Aorta (tissue), 5 donors: ENCODE measurements around the gene FRA10AC1. TPM values are rescaled to one million over a fixed set of nuclear protein-coding genes. Genes with fewer than 3 reads are reported as not detected.

Experiments used
- ATAC-seq: fragments of 200-7000 bp; cut with Tn5 transposase; one replicate; pipeline ENCODE4 v1.9.1; 2022; ENCODE audit warnings: moderate library complexity; ENCODE audit not compliant: low FRiP score
- DNase-seq, 2 donors: peaks; one replicate each; pipeline ENCODE4 v3.0.0-alpha.2; 2020
- H3K27ac ChIP-seq, 2 donors: one replicate each; pipeline ENCODE4 v1.5.1; 2013; ENCODE audit warnings: low read length in 2 of 2, mild to moderate bottlenecking in 2 of 2, moderate library complexity in 2 of 2, control low read depth in 1 of 2, inconsistent platforms in 1 of 2, low read depth in 1 of 2
- H3K27me3 ChIP-seq, 2 donors: one replicate each; pipeline ENCODE4 v1.6.1; 2013; ENCODE audit warnings: control low read depth in 1 of 2, low read length in 1 of 2, mild to moderate bottlenecking in 1 of 2, moderate library complexity in 1 of 2; ENCODE audit not compliant: insufficient read depth in 2 of 2, control insufficient read depth in 1 of 2
- H3K36me3 ChIP-seq, 2 donors: one replicate each; pipeline ENCODE4 v1.6.1; 2013; ENCODE audit warnings: control low read depth in 1 of 2, low read length in 1 of 2, mild to moderate bottlenecking in 1 of 2; ENCODE audit not compliant: insufficient read depth in 2 of 2, control insufficient read depth in 1 of 2
- H3K4me1 ChIP-seq, 2 donors: one replicate each; pipeline ENCODE4 v1.6.1; 2013; ENCODE audit warnings: low read length in 2 of 2, control low read depth in 1 of 2, mild to moderate bottlenecking in 1 of 2, moderate library complexity in 1 of 2; ENCODE audit not compliant: insufficient read depth in 2 of 2, control insufficient read depth in 1 of 2
- H3K4me3 ChIP-seq, 2 donors: one replicate each; pipeline ENCODE4 v1.5.1; 2013; ENCODE audit warnings: low read length in 2 of 2, control low read depth in 1 of 2, mild to moderate bottlenecking in 1 of 2
- H3K9me3 ChIP-seq: one replicate; pipeline ENCODE4 v1.6.1; 2013; ENCODE audit warnings: mild to moderate bottlenecking, low read length; ENCODE audit not compliant: control insufficient read depth
- WGBS, 2 donors: extraction: QIAGEN DNeasy Blood & Tissue Kit; methylation state at CpG; one replicate each; pipeline ENCODE4 v1.1.7; 2013; 5-methylcytosine and 5-hydroxymethylcytosine counted together
- intact Hi-C, 2 donors: fragments of 100-400 bp; cut with DNase I; formaldehyde crosslinking; loops; one replicate each; pipeline versions ENCODE4 v1.14.2 to v1.15.0; 2022
- polyA plus RNA-seq, 2 donors: library from polyadenylated mRNA; stranded (reverse); fragments of 200-250 nt; gene quantifications; one replicate each; pipeline ENCODE4 v1.2.3, GENCODE V29; 2013
- total RNA-seq, 2 donors: library from RNA; stranded (reverse); fragmentation: NEBNext Ultra II Directional; extraction: Animal tissue kit (Norgen Biotek cat#: 25700); gene quantifications; one replicate each; pipeline ENCODE4 v1.2.1, GENCODE V29; 2021
- donor health status: healthy with polysubstance abuse.
- donor health status: Bipolar disorder and iron deficiency.
- donor health status: DM: no; HTN: no; CAD: no.
- donor health status: DM: no; HTN: no; CAD: no.
- donor health status: DM: yes; HTN: yes; CAD: no.

FRA10AC1 gene
- total and polyA plus RNA-seq, 4 donors: 15.0 to 32.5 (median 20.4) TPM

GRCh38 chr10:93726024-93726423, 23.6 kb upstream of the FRA10AC1 start:
- H3K27ac ChIP-seq: no peak overlapping the region
- no peak overlapping the region for H3K4me3 ChIP-seq
- 76 to 85% methylated on average over 1 of the region's 1 CpG for WGBS, 2 donors
- ATAC-seq (no peak), DNase-seq (no peak)
- no peaks in the 10 kb centered on the region for H3K4me1 ChIP-seq
- intact Hi-C loops: no loop called here
- no peaks in the 10 kb centered on the region for H3K27me3 ChIP-seq
- H3K9me3 ChIP-seq: no peaks in the 10 kb centered on the region
- no peaks in the 10 kb centered on the region for H3K36me3 ChIP-seq

DNA sequence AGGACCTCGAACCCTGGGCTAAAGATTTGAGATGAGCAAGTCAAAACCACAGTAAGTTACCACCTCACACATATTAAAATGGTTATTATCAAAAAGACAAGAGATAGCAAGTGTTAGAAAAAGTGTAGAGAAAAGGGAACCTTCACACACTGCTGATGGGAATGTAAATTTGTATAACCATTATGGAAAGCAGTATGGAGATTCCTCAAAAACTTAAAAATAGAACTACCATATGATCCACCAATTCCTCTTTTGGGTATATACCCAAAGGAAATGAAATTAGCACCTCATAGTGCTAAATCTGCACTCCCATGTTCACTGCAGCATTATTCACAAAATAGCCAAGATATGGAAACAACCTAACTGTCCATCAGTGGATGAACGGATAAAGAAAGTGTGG, 20.8 kb upstream of the FRA10AC1 start:
- WGBS, 2 donors: 81 to 82% methylated on average over 2 of the region's 2 CpGs
- H3K36me3 ChIP-seq: no peaks in the 10 kb centered on the region

GRCh38 chr10:93722550-93722949, 20.2 kb upstream of the FRA10AC1 start:
- no peak overlapping the region for H3K27ac ChIP-seq
- ATAC-seq (no peak), DNase-seq (no peak)
- no peak overlapping the region for H3K4me3 ChIP-seq
- intact Hi-C loops: no loop called here
- H3K36me3 ChIP-seq: no peaks in the 10 kb centered on the region
- no peaks in the 10 kb centered on the region for H3K9me3 ChIP-seq
- no peaks in the 10 kb centered on the region for H3K27me3 ChIP-seq
- H3K4me1 ChIP-seq: no peaks in the 10 kb centered on the region

More for the DNA sequence above, 20.8 kb upstream of the FRA10AC1 start:
- ATAC-seq (no peak), DNase-seq (no peak)
- Histone ChIP-seq H3K9me3 (no peaks in the 10 kb centered on the region), H3K4me1 (no peaks in the 10 kb centered on the region), H3K4me3 (no peak overlapping the region), H3K27ac (no peak overlapping the region), H3K27me3 (no peaks in the 10 kb centered on the region)
- intact Hi-C loops: no loop called here

GRCh38 chr10:93719901-93720300, 17.5 kb upstream of the FRA10AC1 start:
- WGBS, 2 donors: 35 to 46% methylated on average over 3 of the region's 3 CpGs
- H3K4me3 ChIP-seq: no peak overlapping the region
- H3K36me3 ChIP-seq: no peaks in the 10 kb centered on the region
- ATAC-seq (no peak), DNase-seq (no peak)
- no peaks in the 10 kb centered on the region for H3K27me3 ChIP-seq
- H3K27ac ChIP-seq: no peak overlapping the region
- no peaks in the 10 kb centered on the region for H3K4me1 ChIP-seq
- H3K9me3 ChIP-seq: no peaks in the 10 kb centered on the region
- intact Hi-C loops: no loop called here

DNA sequence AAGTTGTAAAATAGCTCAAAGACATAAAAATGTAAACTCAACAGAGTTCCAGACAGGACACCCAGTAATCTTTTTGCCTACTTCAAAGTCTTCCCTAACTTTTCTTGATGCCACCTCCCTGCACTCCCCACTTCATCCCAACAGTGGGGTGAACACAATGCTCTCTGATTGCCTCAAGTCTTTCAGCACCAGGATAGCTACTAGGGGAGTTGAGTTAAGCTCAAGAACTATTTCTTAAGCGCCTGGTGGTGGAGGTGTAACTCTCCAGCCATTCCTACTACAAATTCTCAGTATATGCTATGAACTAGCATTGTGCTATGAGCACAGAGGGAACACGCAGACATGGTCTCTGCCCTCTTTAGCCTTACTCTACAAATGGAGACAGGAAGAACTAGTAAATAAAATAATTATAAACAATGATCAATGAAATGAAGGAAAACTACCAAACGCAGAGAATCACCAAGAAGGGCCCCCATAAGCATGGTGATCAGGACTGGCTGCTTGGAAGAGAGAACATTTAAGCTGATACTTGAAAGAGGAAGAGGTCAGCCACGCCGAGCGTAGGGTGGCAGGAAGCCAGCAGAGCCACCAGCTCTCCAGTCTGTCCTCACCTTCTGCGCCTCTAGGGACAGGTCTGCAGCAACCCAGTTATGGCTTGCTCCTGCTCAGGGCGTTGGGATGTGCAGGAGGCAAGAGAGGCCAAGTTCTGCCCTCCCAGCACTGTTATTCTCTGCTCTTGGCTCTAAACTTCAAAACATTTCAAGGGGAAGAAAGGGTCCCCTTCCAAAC, 16.7 kb upstream of the FRA10AC1 start:
- Histone ChIP-seq H3K4me3 (no peak overlapping the region), H3K27me3 (no peaks in the 10 kb centered on the region), H3K4me1 (no peaks in the 10 kb centered on the region), H3K9me3 (no peaks in the 10 kb centered on the region), H3K36me3 (no peaks in the 10 kb centered on the region), H3K27ac (no peak overlapping the region)
- ATAC-seq (no peak), DNase-seq (peak in 1 of 2 donors; percentile 58)
- 62 to 71% methylated on average over 8 of the region's 8 CpGs for WGBS, 2 donors
- intact Hi-C loops: no loop called here

DNA sequence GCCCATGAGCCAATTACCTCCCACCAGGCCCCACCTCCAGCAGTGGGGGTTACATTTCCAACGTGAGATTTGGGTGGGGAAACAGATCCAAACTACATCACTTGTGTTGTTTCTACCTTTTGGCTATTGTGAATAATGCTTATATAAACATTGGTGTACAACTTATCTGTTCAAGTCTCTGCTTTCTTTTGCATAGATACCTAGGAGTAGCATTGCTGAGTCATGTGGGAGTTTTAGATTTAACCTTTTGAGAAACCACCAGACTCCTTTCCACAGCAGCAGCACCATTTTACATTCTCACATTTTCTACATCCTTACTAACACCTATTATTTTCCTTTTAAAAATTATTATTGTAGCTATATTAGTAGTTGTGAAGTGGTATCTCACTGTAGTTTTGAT, 14.4 kb upstream of the FRA10AC1 start:
- 30 to 39% methylated on average over 1 of the region's 1 CpG for WGBS, 2 donors
- ATAC-seq: no peak
- no peaks in the 10 kb centered on the region for H3K36me3 ChIP-seq
- no peaks in the 10 kb centered on the region for H3K9me3 ChIP-seq
- H3K4me1 ChIP-seq: no peaks in the 10 kb centered on the region
- H3K27me3 ChIP-seq: no peaks in the 10 kb centered on the region
- H3K27ac ChIP-seq: no peak overlapping the region
- no peak overlapping the region for H3K4me3 ChIP-seq
- intact Hi-C loops: no loop called here
- no peak for DNase-seq

DNA sequence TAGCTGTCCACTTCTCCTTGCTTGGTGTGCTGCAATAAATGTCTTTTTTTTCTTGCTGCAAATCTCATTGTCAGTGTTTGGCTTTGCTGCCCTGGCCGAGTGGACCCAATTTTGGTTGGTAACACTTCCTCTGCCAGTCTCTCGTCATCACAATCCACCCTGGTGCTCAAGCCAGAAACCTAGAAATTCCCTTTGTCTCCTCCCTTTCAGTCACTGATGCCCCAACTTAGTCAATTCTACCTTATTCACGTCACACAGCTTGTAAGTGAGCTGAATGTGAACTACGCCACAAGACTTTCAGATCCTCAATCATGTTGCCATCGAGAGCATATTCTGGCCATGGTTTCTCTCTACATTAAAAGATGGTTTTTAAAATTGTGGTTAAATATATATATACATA, 13.0 kb upstream of the FRA10AC1 start:
- DNase-seq (no peak), ATAC-seq (no peak)
- Histone ChIP-seq H3K36me3 (no peaks in the 10 kb centered on the region), H3K27me3 (no peaks in the 10 kb centered on the region), H3K27ac (no peak overlapping the region), H3K4me1 (no peaks in the 10 kb centered on the region), H3K9me3 (no peaks in the 10 kb centered on the region), H3K4me3 (no peak overlapping the region)
- intact Hi-C loops: no loop called here
- WGBS, 2 donors: 73 to 81% methylated on average over 5 of the region's 5 CpGs

DNA sequence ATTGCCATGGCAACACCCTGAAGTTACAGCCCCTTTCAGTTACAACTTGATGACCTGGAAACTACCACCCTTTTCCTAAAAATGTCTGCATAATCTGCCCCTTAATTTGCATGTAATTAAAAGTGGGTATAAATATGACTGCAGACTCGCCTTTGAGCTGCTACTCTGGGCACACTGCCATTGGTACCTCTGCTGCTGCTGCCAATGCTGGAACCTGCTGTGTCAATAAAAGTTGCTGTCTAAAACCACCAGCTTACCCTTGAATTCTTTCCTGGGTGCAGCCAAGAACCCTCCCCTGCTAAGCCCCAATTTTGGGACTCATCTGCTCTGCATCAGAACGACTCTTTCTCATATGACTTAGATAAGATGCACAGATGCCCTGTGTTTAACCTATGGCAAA, 10.2 kb upstream of the FRA10AC1 start:
- WGBS, 2 donors: 51% methylated on average over 2 of the region's 2 CpGs
- no peaks in the 10 kb centered on the region for H3K27me3 ChIP-seq
- no peaks in the 10 kb centered on the region for H3K4me1 ChIP-seq
- no peak overlapping the region for H3K4me3 ChIP-seq
- H3K27ac ChIP-seq: no peak overlapping the region
- intact Hi-C loops: no loop called here
- ATAC-seq (no peak), DNase-seq (no peak)
- H3K9me3 ChIP-seq: no peaks in the 10 kb centered on the region
- no peaks in the 10 kb centered on the region for H3K36me3 ChIP-seq

- Histone ChIP-seq H3K9me3 (no peaks in the 10 kb centered on the region), H3K4me1 (no peaks in the 10 kb centered on the region), H3K4me3 (no peak overlapping the region), H3K27ac (no peak overlapping the region), H3K27me3 (no peaks in the 10 kb centered on the region), H3K36me3 (no peaks in the 10 kb centered on the region)
- intact Hi-C loops: no loop called here
- ATAC-seq (no peak), DNase-seq (no peak)
- WGBS, 2 donors: 68 to 74% methylated on average over 3 of the region's 3 CpGs
Observed at GRCh38 chr10:93711891-93712290, 9.5 kb upstream of the FRA10AC1 start.
